Stimulated activated CD4-positive, alpha-beta T cell treated with anti-CD3 and anti-CD28 coated beads, Interleukin-12 subunit alpha, Interleukin-12 subunit beta, amount 100 ng/mL, for 24 hours (primary cell): ENCODE data around the gene DDX53.

Experiments used
- DNase-seq, 2 experiments: peaks; one replicate each; pipeline ENCODE4 v3.0.0-alpha.2; 2020; ENCODE audit warnings: low read depth in 2 of 2

Gene DDX53

GRCh38 chrX:23048806-23049573 lies 49.2 kb downstream of the DDX53 start:
- DNase-seq = no peak

- no peak for DNase-seq
Observed at GRCh38 chrX:23052324-23052723, 52.6 kb downstream of the DDX53 start.
